GM18526 (cell line): ENCODE measurements around the gene RER1.

Source experiments
- POLR2A ChIP-seq: IDR thresholded peaks from 3 replicates; pipeline ENCODE4 v1.6.1; 2011; ENCODE audit not compliant: insufficient read length; ENCODE audit errors: extremely low read depth

Gene RER1

DNA sequence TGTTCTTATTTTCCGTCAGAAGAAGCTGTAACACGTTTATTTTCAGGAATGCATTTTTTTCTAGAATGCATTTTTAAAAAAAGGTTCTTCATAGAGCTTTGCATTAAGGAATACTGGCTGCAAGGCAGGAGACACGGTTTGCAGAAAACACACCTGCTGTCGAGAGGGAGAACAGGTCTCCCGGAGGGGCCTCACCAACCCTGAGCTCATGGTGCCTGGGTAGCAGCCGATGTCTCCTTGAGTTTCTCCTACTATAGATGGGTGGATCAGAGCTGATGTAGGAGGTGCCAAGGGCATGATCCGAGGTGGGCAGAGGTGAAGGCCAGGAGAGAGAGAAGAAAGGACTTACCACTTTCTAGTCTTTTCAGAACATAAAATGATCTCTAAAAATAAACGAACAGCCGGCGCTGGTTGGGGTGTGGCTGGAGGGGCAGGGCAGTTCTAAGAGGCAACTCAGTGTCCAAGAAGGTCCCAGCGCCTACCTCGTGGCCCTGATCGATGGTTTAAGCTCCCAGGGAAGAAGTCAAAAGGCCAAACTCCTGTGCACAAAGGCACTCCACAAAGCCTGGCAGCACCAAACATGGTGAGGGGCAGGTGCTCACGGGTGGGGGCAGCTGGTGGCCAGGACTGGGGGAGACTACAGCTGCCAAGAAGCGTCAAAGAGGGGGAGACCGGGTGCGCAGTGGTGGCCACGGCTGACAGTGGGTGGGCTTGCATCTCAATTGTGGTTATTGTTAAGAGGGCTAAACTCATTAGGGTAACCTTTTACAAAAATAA lies 12.5 kb upstream of the RER1 start:
- TF ChIP-seq POLR2A, result no peak

DNA sequence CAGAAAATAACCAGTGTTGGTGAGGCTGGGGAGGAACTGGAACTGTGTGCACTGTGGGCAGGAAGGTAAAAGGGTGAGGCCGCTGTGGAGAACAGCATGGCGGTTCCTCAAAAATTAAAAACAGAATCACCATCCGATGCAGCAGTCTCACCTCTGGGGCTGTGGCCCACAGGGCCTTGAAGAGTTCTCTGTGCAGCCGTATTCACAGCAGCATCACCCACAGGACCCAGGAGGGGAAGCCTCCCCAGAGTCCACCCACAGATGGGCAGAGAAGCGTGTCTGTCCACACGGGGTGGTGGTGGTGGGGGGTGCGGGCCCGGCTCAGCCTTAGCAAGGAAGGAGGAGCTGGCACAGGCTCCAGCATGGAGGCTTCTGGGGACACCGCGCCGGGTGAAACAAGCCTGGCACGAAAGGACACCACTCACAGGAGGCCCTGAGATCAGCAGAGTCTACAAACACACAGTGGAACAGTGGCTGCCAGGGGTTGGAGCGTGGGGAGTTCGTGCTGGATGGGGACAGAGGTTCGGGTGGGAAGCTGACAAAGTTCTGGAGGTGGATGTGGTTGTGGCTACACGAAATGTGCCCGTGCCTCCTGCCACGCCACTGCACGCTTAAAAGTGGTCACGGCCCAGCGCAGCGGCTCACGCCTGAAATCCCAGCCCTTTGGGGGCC lies 11.8 kb upstream of the RER1 start:
- no peak for TF ChIP-seq POLR2A

DNA sequence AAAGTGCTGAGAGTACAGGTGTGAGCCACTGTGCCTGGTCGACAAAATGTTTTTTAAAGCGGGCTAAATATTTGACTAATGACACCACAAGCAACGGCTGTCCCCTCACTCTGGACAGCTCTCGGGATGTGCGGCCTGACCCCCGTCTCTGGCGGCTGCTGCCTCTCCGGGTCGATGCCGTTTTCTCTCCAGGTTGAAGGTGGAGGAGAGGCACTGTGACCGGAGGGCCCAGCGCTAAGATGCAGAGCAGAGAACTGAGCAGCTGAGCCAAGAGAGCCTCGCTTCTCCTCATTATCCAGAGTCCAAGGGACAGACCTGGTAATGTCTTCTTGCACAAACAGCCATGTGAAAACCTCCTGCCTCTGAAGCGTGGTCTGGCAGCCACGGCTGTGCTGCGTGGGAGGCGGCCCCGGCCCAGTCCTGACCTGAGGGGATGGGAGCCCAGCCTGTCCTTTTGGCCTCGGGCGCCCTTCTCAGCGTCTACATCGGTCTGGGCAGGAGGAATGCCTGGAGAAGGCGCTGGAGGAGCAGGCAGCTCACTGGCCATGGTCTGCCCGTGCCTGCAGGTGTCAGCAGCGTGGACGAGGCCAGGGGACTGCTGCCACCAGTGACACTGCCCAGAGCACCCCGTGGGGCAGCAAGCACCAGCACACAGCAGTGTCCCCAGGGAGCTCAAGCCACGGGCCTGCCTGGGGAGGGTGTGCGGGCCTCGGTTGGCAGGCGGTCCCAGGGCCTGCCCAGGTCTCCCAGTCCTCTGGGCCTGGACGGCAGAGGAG lies 10.6 kb upstream of the RER1 start:
- no peak for TF ChIP-seq POLR2A

DNA sequence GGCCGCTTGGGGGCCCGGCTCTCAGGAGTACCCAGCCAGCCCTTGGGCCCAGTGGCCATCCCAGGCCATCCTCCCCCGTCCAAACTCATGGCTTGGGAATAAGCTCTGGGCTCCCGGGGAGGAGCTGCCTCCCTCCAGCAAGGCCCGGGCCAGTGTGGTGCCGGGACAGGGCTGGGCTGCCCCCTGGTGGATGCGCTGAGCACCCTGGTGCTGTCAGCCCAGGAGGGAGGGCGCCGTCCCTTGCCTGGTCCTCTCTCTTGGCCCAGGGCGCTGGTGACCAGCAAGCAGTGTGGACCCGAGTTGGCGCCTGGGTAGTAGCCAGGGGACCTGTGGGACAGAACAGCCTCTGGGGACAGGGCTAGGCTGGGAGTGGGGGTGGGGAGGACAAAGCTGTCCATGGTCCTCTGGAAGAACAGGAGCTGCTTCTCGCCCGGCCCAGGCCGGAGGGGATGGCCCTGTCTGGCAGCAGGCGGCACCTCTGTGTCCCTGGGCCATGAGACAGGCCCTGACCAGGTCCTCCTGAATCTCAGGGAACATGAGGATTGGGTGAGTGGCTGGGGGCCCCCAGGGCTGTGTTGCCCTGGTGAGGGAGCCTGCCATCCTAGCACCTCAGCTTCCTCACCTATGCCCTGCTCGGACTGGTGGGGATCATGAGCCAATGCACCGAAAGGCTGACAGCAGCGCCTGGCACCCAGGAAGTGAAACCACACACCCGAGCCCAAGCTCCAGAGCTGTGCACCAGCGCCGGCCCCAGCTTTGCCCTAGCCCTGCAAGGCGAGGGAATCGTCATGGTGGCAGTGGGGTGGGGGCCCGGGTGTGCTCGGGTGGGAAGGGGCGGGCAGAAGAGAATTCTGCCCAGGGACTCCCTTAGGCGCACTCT lies 9.7 kb upstream of the RER1 start:
- no peak for TF ChIP-seq POLR2A

DNA sequence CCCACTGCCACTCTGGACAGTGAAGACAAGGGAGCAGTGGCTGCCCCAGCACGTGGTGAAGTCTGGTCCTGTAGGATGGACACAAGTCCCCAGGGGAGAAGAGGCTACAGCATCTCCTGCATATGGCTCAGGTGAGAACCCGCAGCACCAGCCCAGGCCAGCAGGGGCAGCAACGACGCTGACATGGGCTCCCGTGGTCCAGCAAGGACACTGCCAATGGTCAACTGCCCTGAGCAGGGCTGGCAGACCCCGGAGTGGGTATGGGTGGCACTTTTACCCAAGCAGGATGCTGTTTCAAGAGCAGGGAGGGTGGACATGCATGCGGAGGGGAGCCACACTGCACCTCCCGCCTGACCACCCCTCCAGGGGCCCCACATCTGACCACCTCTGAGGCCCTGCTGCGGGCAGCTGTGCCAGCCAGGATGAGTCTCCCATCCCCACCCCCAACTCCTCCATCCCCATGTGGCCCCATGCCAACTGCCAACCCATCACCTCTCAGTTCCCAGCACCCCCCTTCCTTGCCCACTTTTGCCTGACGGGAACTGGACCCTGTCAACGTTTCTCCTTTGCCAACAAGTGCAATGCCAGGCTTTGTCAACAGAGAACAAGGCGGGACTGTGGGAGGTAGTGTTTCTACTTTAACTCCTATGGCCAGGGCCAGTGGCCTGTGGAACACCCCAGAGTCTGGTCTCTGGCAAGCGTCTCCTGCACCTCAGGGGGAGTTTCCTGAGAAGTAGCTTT lies 8.8 kb upstream of the RER1 start:
- no peak for TF ChIP-seq POLR2A

DNA sequence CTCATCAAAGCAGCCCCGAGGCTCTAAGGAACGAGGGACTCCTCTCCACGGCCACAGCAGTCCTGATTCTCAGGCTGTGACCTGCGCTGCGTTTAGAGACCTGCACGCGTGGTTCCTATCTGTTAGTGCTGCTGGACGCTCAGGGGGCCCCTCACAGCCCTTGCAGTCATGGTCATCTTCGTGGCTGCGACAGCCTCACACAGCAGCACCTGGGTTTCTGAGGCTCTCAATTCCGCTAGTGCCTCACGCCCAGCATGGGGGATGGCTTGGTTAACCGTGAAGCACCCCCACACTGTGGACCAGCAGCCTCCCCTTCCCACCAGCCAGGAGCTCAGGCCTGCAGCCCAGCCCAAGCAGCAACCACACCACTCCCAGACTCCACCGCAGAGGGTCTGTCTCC lies 8.1 kb upstream of the RER1 start:
- TF ChIP-seq POLR2A, result no peak

DNA sequence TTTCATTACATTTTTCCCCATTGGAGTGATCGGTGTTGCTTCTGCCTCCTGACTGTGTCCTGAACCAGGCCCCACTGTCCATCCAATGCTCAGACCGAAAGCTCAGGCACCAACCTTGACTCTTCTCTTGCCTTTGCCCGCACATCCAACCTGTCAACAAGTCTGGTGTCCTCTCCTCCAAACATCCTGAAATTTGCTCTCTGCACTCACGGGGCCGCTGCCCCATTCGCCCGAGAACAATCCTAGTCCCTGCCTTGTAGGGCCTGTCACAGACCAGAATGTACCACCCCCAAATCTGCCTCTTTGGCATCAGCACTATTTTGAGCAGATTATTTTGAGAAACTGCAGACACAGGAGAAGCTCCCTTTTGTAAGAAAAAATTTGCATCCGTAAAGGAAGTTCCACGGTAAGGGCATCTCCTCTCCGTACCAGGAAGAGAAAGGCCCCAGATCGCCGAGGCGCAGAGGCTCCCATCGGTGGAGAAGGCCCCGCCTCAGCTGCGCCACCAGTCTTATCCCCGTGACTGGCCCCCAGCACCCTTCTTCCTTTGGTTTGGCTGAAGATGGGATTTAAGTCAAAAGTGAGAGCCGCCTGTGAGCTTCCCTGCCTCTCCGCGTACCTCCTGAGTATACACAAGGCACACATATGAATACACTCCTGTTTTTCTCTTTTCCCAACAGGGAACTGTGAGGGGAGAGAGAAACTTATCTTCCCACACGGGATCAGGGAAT lies 7.3 kb upstream of the RER1 start:
- TF ChIP-seq POLR2A, result no peak

DNA sequence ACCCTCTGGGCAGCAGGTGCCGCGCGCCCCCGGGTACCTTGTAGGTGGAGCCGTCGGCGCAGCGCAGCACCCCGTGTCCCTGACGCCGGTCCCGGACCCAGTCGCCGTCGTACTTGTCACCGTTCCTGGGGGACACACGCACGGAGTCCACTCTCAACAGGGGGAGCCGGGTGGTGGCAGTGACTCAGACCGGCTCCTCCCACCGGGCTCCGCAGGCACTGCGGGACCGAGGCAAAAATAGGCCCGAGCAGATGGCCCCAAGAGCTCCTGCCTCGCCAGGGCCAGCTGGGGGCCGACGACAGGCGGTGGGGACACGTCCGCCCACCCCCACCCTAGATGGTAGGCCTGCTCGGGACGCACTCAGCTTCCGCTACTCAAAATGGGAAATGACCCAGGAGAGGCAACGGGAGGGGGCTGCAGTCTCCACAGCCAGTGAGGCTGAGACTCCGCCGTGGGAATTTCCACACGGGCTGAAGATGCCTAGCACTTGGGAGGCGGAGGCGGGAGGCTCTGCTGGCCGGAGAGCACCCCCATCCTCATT lies 6.6 kb upstream of the RER1 start:
- TF ChIP-seq POLR2A, result no peak

DNA sequence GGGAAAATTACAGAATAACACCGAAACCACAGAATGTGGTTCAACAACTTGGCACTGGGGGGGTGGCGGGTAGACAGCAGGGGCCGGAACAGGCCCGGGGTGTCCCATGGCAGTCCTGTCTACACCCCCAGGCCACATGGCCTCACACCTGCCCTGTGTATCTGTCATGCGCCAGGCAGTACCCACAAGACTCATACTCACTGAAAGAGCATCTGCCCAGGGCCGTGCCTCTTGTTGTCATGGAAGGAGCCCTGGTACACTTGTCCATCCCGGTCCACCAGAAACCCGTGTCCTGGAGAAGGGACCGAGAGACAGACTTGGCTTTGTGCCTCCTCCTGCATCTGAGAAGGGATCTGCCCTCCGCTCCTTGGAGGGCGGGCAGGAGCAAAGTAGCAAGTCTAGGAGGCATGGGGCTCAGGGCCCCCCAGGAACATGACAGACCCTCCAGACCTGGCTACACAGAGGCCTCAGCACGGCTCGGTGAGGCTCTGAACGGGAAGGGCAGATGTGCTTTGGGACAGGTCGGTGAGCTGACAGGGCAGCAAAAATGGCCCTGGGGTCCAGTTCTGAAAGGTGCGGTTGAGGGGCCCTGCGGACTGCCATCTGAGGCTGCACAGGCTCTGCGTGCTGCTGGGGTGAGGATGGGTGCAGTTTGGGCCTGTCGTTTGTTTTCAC lies 5.9 kb upstream of the RER1 start:
- TF ChIP-seq POLR2A, result no peak

DNA sequence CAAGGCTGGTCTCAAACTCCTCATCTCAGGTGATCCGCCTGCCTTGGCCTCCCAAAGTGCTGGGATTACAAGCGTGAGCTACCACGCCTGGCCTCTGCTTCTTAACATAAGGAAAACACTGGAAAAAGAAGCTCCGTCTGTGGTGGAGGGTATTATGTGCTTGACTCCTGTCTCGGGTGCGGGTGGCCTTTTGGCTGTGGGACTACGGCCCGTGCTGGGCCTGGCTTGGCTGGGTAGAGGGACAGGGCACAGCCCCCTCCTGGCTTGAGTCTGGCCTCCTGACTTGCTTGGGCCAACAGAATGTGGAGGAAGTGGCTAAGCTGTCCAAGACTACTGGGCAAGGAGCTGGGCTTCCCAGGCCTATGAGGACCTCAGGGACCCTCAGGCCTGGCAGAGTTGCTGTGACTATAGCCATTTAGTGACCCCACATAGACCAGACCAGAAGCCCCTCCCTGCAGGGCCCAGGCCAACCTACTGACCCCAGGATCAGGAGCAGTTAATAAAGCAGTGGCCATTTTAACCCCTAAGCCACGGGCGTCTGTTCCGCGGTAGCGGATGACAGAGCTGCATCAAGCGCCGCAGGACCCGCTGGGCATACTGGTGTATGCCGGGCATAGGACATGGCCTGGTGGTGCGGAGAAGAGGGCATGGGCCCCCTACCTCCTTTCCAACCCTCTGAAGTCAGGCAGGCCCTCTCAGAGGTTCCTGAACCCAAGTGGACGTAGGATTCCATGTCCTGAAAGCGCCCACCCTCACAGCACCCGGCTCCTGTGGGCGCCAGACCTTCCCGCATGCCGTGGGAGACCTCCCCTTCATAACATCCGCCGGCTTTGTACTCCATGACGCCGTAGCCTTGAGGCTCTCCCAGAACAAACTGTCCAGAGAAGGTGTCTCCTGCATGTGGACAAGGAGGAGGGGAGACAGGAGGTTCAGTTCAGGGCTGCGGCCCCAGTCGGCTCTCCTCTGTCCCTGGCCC lies 4.7 kb upstream of the RER1 start:
- no peak for TF ChIP-seq POLR2A

DNA sequence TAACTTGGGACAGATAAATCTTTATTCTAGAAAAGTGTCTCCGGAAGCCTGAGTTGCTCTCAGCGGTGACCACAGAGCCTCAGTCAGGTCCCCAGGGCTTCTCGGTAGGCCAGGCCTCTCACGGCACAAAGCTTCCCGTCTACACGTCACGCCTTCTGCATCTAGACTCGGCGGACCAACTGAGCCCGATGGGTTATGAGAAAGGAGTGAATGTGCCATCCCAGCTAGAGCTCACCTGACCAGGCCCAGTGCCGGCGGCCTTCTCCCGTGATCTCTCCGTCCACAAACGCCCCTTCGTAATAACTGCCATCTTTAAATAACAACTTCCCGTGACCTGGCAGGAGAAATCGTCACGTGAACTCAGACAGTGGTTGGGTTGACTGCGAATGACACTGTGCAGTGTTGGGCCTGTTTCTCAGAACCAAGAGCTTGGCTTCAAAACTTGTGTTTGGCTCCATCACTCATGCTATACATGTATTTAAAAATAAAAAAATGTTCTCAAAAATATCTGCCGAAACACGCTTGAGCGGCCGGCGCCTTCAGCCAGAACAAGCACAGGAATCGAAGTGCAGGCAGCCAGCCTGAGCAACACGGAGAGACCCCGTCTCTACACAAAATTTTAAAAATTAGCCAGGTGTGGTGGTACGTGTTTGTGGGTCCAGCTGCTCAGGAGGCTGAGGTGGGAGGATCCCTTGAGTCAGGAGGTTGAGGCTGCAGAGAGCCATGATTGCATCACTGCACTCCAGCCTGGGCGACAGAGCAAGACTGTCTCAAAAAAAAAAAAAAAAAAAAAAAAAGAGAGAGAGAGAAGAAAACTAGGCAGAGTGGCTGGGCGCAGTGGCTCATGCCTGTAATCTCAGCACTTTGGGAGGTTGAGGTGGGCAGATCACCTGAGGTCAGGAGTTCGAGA lies 3.4 kb upstream of the RER1 start:
- no peak for TF ChIP-seq POLR2A
